GM19035 (cell line): ENCODE results near the gene HOXA9.

Source experiments
- ATAC-seq: cut with Tn5 transposase; IDR thresholded peaks from one replicate; pipeline ENCODE4 v1.9.1; 2021; ENCODE audit not compliant: unreplicated experiment

HOXA9 gene

DNA sequence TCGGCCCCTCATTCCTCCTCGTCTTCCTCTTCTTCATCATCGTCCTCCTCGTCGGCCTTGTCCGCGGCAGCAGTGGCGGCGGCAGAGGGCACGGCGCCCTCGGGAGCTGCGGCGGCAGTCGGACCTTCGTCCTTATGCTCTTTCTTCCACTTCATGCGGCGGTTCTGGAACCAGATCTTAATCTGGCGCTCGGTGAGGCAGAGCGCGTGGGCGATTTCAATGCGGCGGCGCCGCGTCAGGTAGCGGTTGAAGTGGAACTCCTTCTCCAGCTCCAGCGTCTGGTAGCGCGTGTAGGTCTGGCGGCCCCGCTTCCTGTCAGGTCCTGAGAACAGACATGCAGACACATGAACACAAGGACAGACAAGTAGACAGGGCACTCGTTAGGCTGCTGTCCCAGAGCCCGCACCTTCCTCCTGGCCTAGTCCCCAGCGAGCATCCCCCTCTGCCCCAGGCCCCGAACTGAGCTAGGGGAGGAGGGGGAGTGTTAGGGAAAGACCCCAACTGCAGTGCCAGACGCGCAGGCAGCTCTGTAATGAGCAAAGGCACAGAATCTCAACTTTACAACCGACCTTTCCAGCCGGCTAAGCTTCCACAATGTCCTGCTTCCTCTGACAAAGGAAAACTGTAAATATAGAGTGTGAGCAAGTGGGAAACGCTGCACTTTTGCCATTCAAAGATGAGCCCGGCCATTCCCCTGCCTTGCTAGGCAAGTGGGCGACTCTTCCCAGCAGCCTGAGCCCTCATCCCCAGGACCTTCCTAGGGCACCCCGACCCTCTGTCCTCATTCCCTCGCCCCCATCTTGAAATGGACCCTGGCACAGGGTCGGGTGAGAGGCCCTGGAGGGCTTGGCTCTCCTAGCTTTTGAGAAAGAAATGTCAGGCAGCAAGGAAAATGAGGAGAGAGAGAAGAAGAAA, 10.2 kb downstream of the HOXA9 start:
- no peak for ATAC-seq

GRCh38 chr7:27154369-27154768, 11.0 kb downstream of the HOXA9 start:
- ATAC-seq, result no peak

DNA sequence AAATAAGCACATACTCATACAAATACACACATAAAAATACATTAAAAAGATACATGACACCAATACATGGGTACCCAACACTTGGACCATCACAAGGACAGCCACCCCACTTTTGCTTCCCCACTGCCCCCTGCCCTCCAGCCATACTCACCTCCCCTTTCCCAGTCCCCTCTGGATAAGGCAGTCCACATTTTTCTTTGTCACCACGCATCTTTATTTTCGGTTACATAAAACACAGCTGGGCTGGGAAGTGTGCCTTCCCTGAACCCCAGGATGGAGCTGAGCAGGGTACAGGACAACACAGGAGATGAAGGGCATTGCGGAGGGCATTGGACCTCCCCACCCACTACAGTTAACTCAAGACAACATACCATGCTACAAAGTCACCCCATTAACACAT, 11.8 kb downstream of the HOXA9 start:
- no peak for ATAC-seq

- ATAC-seq, result no peak
Measured at GRCh38 chr7:27152816-27153442, 12.4 kb downstream of the HOXA9 start.

DNA sequence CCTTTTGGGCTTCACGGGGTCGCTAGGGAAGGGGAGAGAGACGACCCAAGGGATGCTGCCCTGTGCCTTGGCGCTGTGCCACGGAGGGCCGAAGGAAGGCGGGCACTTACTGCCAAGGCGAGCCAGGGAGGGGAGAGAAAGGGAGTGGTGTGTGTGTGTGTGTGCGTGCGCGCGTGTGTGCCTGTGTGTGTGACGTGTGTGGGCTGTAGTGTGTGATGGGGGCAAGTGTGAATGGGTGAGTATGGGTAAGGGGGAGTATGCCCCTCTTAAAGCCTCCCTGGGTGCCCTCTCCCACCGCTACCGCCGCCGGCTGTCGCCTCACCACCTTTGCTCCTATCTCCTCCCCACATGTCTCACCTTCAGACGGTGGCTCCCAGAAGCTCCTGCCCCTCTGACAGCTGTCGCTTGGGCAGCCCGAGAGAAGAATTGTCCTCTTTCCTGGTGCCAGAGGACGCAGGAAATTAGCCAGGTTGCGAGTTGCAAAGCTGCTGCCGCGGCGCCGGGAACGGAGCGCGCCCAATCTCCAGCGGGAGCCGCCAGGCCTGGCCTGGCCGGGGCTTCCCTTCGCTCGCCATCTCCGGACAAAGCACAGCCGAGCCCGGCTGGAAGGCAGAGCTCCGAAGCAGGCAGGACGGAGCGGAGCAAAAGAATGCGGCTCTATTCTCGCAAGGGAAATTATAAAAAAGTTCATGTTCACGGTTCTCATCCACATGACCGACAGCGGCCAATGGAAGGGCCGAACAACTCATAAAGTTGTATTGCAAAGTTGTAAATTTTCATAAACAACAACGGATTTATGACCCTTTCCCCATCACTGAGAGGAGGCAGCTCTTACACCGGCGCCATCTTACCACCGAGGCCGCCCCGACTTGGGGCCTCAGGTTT, 13.2 kb downstream of the HOXA9 start, which contains the start of gene HOXA3:
Gene HOXA3, minus strand, starts transcription at position 653 of the 885 bp plus-strand sequence. CDS start 41,943 bp downstream, outside the sequence.
- no peak for ATAC-seq

DNA sequence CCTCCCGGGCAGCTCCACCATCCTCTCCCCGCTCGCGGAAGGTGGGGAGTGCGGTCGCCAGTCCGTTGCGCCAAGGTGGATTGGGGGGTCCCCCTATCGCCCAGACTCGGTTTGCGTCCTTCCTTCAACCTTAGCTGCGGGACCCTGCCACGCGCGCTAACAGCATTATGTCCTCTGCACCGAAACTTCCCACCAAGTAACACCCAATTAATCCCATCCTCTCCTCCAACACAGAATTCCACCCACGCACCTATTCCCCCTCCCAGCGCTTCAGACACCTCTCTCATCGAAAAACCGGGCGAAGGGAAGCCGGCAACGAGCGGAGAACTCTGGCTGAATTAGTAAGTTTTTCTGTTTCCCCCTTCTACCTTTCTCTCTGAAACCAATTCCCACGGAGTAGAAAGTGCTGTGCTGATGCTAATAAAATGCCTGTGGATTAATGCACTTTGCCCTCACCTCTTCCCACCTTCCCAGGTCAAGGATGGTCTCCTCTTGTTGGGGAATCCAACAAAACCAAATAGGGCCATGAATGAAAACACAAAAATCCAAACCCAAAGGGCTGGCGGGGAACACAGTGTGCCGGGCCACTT, 13.9 kb downstream of the HOXA9 start:
- no peak for ATAC-seq

GRCh38 chr7:27150568-27151340, 14.6 kb downstream of the HOXA9 start:
- peak; percentile 88 for ATAC-seq

DNA sequence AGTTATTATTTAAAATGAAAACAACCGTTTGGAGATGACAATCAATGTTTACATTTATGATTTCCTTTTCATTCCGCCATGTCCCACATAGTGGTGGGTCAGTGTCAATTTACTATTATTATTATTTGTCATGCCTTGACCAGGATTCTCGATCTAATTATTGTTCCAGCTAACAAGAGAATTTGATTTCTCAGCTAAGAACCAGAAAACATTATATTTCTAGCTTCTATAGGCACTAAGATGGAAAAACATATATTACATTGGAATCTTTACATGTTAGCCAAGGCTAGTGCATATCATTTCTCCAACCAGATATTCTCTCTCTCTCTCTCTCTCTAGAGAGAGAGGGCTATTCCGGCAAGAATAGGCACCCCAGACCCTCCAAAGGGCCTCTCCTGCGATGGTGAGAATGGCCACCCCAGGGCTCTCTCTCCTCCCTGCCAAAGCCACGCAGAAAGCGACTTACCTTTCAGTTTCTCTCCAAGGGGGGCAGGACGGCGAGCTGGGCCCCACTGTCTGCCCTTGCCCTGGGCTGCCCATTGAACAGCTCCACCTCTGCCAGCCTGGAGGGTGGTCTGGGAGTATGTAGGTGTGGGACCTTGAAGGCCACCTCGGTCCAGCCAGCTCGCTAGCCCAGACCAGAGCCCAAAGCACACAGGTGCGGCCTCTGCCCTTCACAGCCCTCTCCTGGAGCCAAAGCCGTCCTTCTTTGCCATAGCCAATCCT, 15.3 kb downstream of the HOXA9 start:
- no peak for ATAC-seq

DNA sequence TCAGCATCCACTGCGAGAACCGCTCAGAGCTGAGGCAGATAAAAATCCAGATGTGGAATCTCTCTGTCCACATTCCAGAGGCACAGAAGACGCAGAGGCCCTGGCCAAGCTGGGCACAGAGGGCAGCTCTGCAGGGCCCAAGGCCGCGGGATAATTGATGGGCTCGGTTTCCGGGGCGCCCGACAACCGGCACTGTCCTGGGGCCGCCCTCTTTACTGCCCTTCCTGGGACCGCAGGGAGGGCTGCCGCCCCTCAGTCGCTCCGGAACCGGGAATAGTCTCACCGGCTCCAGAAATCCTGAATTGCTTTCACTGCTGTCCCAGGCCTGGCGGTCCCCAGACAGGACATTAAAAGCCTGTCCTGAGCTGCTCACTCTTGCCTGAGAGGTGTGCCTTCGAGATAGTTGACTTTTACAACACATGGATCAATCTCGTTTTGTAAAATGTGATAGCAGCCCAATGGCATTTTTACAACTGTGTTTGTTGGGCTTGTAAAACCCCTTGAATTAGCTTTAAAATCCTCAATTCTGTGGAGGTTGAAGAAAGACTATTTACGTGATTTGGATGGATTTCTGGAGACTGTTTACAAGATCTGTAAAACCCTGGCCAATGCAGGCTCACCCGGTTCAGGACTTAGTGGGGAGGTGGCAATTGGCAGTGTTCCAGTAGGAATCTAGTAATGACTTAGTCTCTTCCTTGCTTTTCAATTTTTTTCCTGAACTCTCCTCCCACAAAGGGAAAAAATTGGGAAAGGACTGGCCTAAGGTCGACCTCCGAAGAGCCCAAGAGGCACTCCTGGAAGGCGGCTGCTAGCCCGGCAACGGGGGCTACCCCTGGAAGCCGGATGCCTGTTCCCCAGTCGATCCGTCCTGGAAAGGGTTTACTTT, 16.3 kb downstream of the HOXA9 start:
- no peak for ATAC-seq

- ATAC-seq, result no peak
Measured at GRCh38 chr7:27148031-27148755, 17.1 kb downstream of the HOXA9 start.

- no peak for ATAC-seq
Measured at GRCh38 chr7:27147199-27148030, 17.9 kb downstream of the HOXA9 start, which contains the start of gene HOXA6. HOXA6 (minus strand) TSS chr7:27147774; CDS start chr7:27147749, 25 bp downstream.

DNA sequence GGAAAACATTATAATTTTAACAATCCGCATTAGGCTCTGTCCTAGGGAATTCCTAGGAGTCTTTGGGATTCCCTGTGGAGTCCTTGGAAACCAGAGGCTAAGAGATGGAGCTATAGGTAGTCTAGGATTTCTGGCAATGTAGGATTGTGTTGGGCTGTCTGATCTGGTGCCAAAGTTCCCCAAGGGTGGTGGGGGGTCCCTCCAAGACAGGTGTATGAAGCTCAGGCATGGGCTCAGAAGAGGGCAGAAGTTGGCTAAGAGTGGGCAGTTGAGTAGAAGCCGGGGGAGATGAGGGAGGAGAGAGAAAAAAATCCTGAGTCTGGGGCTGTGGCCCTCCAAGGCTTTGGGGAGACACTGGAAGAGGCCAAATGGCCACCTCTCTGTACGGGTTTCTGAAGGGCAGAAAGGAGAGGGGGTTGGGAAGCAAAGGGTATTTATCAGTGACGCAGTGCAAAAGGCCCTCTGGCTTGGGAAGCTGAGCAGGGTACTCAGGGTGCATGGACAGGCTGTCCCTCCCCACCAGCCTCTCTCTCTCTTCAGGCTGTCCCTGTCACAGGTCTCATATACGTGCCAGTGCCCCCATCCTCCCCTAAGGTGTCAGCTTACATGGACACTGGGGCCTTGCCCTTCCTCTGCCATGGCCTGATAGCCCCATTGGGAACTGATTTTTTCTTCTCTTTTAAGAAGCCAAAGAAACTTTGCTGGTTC, 18.7 kb downstream of the HOXA9 start:
- no peak for ATAC-seq

DNA sequence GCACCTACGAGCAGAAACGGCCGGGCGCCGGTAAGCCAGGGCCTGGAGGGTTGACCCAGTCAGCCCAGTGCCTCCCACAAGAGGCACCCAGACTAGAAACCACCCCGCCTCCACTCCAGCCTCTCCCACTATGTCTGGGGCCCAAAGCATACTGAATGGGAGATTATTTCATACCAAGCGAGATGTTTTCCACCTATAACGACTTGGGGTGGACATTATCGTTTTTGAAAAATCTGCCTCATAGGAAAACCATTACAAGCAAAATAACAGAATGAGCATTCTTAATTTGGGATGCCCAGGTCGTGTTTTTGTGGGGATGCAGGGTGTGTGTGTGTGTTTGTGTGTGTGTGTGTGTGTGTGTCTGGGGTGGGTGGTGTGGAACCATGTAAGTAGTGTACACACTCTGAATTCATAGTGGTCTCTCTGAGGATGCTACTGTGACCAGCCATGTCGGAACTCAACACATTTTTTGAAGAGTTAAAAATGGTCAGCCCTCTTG, 19.4 kb downstream of the HOXA9 start:
- ATAC-seq, result no peak

- no peak for ATAC-seq
Measured at GRCh38 chr7:27145165-27145913, 20.0 kb downstream of the HOXA9 start.

- ATAC-seq, result no peak
Measured at GRCh38 chr7:27144781-27145164, 20.6 kb downstream of the HOXA9 start.
